GM13976 (cell line): ENCODE data around the gene DDR2.
"Not testable (repeated sequence)": the region's sequence is repeated elsewhere in the genome, so short reads cannot be mapped to it uniquely, and the experiment has no call there.

ENCODE experiments used
- DNase-seq: peaks from one replicate; pipeline ENCODE4 v3.0.0; 2012; ENCODE audit warnings: low spot score
- in situ Hi-C: fragments of 300-500 bp; cut with MboI; formaldehyde crosslinking; loops from one replicate; pipeline ENCODE4 v1.12.0; 2022; ENCODE audit warnings: low sequenced_read_pairs, mixed read lengths, inconsistent platforms; ENCODE audit not compliant: unreplicated experiment
- TF ChIP-seq, protein P1 (sequence below): IDR thresholded peaks from 2 replicates; pipeline ENCODE4 v1.5.1; 2012; ENCODE audit warnings: borderline replicate concordance, mild to moderate bottlenecking; ENCODE audit not compliant: insufficient read depth; ENCODE audit errors: extremely low read depth, missing control alignments, control extremely low read depth

Gene DDR2

DNA sequence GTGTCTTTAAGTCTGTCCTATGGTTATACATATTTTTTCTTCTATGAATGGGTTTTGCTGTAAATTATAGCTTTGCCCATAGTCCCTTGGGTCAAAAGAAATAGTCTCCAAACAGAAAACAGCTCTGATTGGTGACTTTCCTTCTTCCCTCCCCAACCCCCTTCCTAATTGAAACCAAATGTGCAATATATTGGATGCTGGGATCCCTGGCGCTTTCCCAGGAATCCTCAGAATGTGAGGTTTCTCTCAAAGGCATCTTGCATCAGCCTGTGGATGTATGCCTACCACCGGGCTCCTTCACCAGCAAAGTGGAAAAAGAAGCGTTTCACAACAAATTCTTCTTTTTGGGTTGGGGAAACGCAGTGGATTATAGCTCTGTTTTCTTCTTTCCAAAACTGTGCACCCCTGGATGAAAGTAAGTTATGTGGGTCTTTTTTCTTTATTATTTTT lies at the start of gene DDR2:
DDR2 (plus strand) TSS at position 248 of the 450 bp plus-strand sequence. CDS start 86,600 bp downstream, outside the sequence.
- TF ChIP-seq, protein P1, sequence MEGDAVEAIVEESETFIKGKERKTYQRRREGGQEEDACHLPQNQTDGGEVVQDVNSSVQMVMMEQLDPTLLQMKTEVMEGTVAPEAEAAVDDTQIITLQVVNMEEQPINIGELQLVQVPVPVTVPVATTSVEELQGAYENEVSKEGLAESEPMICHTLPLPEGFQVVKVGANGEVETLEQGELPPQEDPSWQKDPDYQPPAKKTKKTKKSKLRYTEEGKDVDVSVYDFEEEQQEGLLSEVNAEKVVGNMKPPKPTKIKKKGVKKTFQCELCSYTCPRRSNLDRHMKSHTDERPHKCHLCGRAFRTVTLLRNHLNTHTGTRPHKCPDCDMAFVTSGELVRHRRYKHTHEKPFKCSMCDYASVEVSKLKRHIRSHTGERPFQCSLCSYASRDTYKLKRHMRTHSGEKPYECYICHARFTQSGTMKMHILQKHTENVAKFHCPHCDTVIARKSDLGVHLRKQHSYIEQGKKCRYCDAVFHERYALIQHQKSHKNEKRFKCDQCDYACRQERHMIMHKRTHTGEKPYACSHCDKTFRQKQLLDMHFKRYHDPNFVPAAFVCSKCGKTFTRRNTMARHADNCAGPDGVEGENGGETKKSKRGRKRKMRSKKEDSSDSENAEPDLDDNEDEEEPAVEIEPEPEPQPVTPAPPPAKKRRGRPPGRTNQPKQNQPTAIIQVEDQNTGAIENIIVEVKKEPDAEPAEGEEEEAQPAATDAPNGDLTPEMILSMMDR: no peak

DNA sequence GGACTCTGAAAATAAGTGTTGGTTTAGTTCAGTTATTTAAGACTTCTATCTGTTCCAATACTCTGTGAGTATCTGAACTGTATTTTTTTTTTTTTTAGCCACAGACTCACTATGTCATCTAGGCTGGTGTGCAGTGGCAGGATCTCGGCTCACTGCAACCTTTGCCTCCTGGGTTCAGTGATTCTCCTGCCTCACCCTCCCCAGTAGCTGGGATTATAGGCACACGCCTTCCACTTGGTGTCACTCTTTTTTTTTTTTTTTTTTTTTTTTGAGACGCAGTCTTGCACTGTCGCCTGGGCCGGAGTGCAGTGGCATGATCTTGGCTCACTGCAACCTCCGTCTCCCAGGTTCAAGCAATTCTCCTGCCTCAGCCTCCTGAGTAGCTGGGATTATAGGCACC lies 49.4 kb upstream of the DDR2 start:
- DNase-seq, in situ Hi-C loops: not testable (repeated sequence)

More for the DNA sequence above, at the start of gene DDR2:
- in situ Hi-C loops: no loop called here
- no peak for DNase-seq

DNA sequence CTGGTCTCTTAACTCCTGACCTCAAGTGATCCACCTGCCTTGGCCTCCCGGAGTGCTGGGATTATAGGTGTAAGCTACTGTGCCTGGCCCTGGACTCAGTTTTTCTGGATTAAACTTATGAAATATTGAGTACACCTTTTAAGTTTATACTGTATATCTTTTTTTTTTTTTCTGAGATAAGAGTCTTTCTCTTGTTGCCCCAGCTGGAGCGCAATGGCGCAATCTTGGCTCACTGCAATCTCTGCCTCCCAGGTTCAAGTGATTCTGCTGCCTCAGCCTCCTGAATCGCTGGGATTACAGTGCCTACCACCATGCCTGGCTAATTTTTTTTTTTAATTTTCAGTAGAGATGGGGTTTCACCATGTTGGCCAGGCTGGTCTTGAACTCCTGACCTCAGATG lies 47.2 kb upstream of the DDR2 start:
- DNase-seq, in situ Hi-C loops: not testable (repeated sequence)

DNA sequence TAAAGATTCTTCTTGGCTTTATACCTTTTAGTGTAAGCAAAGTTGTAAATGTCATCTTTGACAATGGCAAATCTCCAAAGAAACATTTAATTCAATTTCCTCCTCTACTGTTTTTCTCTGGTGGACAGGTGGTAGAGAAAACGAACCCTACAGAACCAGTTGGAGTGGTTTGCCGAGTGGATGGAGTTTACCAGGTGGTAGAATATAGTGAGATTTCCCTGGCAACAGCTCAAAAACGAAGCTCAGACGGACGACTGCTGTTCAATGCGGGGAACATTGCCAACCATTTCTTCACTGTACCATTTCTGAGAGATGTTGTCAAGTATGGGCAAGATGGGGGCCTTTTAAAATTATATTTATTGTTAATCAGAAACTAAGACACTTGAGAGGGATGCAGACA lies 44.9 kb upstream of the DDR2 start:
- TF ChIP-seq, protein P1: no peak
- no peak for DNase-seq
- in situ Hi-C loops: no loop called here

DNA sequence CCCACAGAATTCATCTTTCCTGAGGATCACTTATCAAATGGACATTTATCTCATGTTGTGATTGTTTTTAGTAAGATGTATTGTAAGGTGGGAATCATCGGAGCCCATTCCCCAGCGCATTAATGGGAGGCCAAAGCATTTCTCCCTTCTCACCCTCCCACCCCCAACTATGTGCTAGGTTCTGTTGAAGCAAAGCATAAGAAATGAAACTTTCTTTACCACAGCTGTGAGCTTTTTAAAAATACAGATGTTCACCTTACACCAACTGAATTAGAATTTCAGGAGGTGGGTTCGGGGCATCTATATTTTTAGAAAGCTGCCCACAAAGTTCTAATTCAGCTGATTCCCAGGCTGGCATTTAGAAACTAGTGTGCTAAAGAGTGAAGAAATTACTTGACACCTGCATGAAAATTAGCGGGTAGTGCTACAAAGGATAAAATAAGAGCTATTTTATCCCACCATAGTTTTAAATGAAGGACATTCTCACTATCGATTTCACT lies 44.5 kb upstream of the DDR2 start:
- TF ChIP-seq, protein P1: no peak
- no peak for DNase-seq

DNA sequence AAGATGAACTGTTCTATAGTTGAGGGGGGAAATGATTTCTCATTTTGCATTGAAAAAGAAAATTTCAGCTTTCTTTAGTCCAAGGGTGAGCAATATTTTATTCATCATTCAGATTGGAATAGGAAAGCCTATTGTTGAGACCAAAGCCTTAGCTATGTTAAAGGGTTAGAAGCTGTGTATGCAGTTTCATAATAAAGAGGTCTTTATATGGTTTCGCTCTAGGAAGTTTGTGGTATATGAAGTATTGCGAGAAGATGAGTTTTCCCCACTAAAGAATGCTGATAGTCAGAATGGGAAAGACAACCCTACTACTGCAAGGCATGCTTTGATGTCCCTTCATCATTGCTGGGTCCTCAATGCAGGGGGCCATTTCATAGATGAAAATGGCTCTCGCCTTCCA lies 42.2 kb upstream of the DDR2 start:
- in situ Hi-C loops: no loop called here
- DNase-seq: no peak
- TF ChIP-seq, protein P1: no peak

More for the DNA sequence above, 44.5 kb upstream of the DDR2 start:
- in situ Hi-C loops: no loop called here

DNA sequence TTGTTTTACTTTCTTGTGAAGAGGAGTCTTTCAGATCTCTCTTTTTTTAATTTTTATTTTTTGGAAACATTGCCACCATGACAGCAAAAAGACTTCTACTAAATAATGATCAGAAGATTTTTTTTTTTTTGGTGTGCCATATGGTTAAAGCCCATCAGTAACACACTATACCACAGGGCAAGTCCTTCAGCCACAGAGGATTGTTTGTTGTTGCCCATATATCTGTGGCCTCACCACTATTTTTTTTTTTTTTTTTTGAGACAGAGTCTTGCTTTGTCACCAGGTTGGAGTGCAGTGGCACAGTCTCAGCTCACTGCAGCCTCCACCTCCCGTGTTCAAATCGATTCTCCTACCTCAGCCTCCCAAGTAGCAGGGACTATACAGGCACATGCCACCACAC lies 41.6 kb upstream of the DDR2 start:
- DNase-seq: no peak
- in situ Hi-C loops: no loop called here
- TF ChIP-seq, protein P1: no peak
